Type B pancreatic cell (in vitro differentiated cells): ENCODE data around the gene HIVEP2. TPM values are rescaled to one million over a fixed set of nuclear protein-coding genes. Genes with fewer than 3 reads are reported as not detected.

Experiments
- DNase-seq: peaks from one replicate; pipeline ENCODE4 v3.0.0; 2021; ENCODE audit warnings: mixed read lengths; ENCODE audit not compliant: unreplicated experiment; ENCODE audit errors: extremely low spot score
- H3K27ac Mint-ChIP-seq: 2 replicates; pipeline ENCODE4 v1.8.0; 2021; ENCODE audit warnings: mild to moderate bottlenecking, mixed read lengths
- H3K27me3 Mint-ChIP-seq: 2 replicates; pipeline ENCODE4 v1.8.0; 2021; ENCODE audit warnings: mixed read lengths
- H3K36me3 Mint-ChIP-seq: 2 replicates; pipeline ENCODE4 v1.8.0; 2021; ENCODE audit warnings: mixed read lengths
- H3K4me1 Mint-ChIP-seq: one replicate; pipeline ENCODE4 v1.8.0; 2021; ENCODE audit warnings: mixed read lengths; ENCODE audit not compliant: unreplicated experiment
- H3K4me3 Mint-ChIP-seq: 2 replicates; pipeline ENCODE4 v1.8.0; 2021; ENCODE audit warnings: mild to moderate bottlenecking, mixed read lengths
- H3K9me3 Mint-ChIP-seq: 2 replicates; pipeline ENCODE4 v1.8.0; 2021; ENCODE audit warnings: mixed read lengths
- total RNA-seq: library from RNA; stranded (reverse); gene quantifications from 2 replicates; pipeline ENCODE4 v1.2.1, GENCODE V29; 2021; ENCODE audit warnings: low replicate concordance
- TF ChIP-seq, protein P1 (sequence below): fragments of 200-600 bp; sonication (generic); conservative IDR thresholded peaks from 2 replicates; pipeline ENCODE4 v1.5.0; 2021; ENCODE audit warnings: antibody characterized with exemption, mild to moderate bottlenecking

HIVEP2 gene
- total RNA-seq, 1 donor from 2014 or later: 12.3 TPM

DNA sequence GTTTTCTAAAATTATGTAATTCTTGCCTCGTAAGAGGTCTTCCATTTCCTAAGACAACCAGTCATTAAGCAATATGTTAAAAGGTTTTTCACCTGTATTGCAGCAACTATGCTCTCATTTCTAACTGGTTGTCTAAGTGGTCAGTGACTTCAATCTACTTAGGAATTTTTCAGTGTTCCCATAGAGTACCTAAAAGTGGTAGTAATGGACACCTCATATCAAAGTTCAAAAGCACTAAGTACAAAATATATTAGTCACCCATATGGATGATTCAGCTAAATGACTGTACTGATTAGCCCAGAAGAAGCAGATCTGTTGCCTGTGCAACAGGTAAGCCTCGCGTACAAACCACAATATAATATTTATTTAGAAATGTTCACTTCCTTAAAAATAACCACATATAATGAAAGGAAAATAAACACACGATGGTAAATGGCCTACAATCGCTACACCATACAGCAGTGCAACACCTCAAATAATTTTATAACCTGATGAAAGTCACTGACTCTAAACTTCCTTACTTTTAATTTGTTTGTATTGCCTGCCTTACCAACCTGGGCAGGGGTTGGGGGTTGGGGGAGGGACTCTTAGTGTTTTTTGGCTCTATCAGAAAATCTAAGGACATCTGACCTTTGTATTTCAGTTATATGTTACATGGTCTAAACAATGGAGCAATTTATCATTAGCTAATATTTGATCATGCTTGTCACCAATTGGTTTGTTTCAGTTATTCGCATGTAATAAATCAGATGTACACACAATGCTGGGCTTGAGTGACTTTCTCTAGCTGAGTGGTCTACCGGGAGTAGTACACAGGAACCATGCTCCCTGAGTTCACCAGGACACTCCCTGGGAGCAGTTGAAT lies 105.9 kb downstream of the HIVEP2 start:
- Mint-ChIP-seq H3K27ac (peak overlapping the region; percentile 3), H3K36me3 (no peaks in the 10 kb centered on the region), H3K4me3 (no peak overlapping the region), H3K4me1 (peaks cover 28% of the 10 kb centered on the region), H3K9me3 (no peaks in the 10 kb centered on the region), H3K27me3 (no peaks in the 10 kb centered on the region)
- TF ChIP-seq, protein P1, sequence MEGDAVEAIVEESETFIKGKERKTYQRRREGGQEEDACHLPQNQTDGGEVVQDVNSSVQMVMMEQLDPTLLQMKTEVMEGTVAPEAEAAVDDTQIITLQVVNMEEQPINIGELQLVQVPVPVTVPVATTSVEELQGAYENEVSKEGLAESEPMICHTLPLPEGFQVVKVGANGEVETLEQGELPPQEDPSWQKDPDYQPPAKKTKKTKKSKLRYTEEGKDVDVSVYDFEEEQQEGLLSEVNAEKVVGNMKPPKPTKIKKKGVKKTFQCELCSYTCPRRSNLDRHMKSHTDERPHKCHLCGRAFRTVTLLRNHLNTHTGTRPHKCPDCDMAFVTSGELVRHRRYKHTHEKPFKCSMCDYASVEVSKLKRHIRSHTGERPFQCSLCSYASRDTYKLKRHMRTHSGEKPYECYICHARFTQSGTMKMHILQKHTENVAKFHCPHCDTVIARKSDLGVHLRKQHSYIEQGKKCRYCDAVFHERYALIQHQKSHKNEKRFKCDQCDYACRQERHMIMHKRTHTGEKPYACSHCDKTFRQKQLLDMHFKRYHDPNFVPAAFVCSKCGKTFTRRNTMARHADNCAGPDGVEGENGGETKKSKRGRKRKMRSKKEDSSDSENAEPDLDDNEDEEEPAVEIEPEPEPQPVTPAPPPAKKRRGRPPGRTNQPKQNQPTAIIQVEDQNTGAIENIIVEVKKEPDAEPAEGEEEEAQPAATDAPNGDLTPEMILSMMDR: no peak
- DNase-seq: no peak

DNA sequence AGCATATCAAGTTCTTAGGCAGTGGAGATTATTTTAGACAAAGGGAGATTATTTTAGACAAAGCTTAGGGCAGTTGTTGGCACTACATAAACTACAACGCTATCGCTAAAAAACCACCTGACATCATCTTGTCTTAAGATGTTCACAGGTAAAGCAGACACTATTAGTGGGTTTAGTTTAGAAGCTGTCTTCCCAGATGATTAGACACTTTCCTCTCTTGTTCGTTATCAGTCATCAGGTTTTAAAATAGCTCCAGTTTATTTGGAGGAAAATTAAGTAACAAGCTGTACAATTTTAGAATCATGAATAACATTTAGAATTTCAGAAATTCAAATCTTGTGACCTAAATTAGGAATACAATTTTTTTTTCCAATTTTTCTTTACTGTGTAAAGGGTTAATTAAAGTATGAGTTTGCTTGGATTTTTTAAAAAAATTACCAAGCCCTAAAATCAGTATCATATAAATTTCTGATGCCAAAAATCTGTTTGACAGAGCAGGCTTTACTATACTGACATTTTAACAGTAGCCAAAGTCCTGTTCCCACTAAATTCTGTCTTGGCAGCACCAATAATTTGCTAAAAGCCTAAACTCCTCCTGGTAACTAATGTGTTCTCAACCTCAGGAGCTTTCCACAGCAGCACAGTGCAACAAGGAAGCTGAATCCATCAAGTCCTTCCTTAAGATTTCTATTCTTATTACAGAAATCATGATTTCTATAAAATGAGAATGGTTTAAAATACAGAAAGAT lies 109.0 kb downstream of the HIVEP2 start:
- H3K36me3 Mint-ChIP-seq: no peaks in the 10 kb centered on the region
- no peaks in the 10 kb centered on the region for H3K9me3 Mint-ChIP-seq
- H3K4me1 Mint-ChIP-seq: peaks cover 7% of the 10 kb centered on the region
- no peak overlapping the region for H3K4me3 Mint-ChIP-seq
- H3K27ac Mint-ChIP-seq: no peak overlapping the region
- TF ChIP-seq, protein P1: no peak
- no peak for DNase-seq
- H3K27me3 Mint-ChIP-seq: no peaks in the 10 kb centered on the region

DNA sequence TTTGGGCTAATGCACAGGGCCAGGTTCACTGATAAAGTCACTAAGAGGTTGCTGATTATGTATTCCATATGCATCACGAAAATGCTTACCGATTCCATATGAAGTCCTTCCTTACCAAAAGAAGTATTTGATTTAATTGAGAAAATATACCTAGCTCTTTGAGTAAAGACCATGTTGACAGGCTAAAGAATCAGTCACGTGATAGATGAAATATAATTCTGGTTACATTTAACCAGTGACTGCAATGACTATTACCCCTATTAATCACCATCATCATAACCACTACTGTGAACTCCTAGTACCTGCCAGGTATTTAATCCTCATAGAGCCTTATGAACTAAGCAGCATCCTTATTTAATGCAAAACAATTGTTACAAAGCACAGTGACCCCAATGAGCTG lies 110.1 kb downstream of the HIVEP2 start:
- H3K36me3 Mint-ChIP-seq: no peaks in the 10 kb centered on the region
- H3K27ac Mint-ChIP-seq: no peak overlapping the region
- peaks cover 10% of the 10 kb centered on the region for H3K4me1 Mint-ChIP-seq
- DNase-seq: no peak
- H3K4me3 Mint-ChIP-seq: no peak overlapping the region
- H3K27me3 Mint-ChIP-seq: no peaks in the 10 kb centered on the region
- TF ChIP-seq, protein P1: no peak
- no peaks in the 10 kb centered on the region for H3K9me3 Mint-ChIP-seq

DNA sequence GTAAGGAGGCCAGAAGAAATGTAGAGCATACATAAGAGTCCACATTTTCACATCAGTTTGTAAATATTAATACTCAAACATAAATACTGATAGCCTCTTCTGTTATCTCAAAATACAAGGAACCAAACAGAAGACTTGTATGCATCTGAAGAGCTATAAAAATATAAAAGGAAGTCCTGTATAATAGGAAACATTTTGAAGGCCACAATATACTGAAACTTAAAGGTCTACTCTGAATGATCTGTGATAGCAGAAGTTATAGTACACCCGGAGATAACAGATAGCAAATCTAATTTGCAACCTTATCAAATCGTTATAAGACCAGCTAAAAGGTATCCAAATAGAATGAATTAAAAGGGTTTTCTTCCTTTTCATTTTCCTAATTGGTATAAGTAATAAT lies 111.2 kb downstream of the HIVEP2 start:
- H3K4me1 Mint-ChIP-seq: peaks cover 5% of the 10 kb centered on the region
- DNase-seq: no peak
- no peaks in the 10 kb centered on the region for H3K9me3 Mint-ChIP-seq
- H3K27ac Mint-ChIP-seq: no peak overlapping the region
- no peak overlapping the region for H3K4me3 Mint-ChIP-seq
- no peaks in the 10 kb centered on the region for H3K36me3 Mint-ChIP-seq
- H3K27me3 Mint-ChIP-seq: no peaks in the 10 kb centered on the region
- TF ChIP-seq, protein P1: no peak

DNA sequence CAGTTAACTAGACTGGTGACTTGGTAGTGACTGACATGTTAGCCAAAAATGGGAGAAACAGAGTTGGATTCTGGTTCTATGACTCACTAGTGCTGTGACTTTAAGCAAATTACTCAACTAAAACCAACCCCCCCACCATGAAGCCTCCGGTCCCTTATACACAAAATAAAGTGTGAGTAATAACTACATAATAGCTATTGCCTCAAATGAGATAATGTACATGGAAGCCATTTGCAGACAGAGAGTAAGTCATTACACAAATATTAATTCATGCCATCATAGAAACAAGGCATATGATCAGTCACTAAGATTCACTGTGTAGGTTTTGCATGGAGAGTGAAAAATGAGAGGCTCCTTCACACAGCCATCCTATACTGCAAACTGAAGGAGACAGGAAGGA lies 111.9 kb downstream of the HIVEP2 start:
- Mint-ChIP-seq H3K27me3 (no peaks in the 10 kb centered on the region), H3K36me3 (no peaks in the 10 kb centered on the region), H3K27ac (no peak overlapping the region), H3K4me3 (no peak overlapping the region), H3K9me3 (no peaks in the 10 kb centered on the region), H3K4me1 (peaks cover 5% of the 10 kb centered on the region)
- TF ChIP-seq, protein P1: no peak
- DNase-seq: no peak
